ENCODE measurements around the gene LRP1B.

- TF ChIP-seq EP300 (IDR thresholded peaks at IDR 0.05; ENCODE audit: borderline replicate concordance in 1 of 2, low read depth in 2 of 2, low read length in 2 of 2) (no peak), POLR2A (IDR thresholded peaks at IDR 0.05; ENCODE audit: control extremely low read depth in 1 of 2, low read depth in 2 of 2, low read length in 2 of 2) (no peak), RAD21 (IDR thresholded peaks at IDR 0.05 in 1 of 2, conservative IDR thresholded peaks at IDR 0.05 in 1 of 2; ENCODE audit: low read depth in 2 of 2, low read length in 2 of 2) (no peak)
- TF ChIP-seq, protein P1, sequence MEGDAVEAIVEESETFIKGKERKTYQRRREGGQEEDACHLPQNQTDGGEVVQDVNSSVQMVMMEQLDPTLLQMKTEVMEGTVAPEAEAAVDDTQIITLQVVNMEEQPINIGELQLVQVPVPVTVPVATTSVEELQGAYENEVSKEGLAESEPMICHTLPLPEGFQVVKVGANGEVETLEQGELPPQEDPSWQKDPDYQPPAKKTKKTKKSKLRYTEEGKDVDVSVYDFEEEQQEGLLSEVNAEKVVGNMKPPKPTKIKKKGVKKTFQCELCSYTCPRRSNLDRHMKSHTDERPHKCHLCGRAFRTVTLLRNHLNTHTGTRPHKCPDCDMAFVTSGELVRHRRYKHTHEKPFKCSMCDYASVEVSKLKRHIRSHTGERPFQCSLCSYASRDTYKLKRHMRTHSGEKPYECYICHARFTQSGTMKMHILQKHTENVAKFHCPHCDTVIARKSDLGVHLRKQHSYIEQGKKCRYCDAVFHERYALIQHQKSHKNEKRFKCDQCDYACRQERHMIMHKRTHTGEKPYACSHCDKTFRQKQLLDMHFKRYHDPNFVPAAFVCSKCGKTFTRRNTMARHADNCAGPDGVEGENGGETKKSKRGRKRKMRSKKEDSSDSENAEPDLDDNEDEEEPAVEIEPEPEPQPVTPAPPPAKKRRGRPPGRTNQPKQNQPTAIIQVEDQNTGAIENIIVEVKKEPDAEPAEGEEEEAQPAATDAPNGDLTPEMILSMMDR (IDR thresholded peaks at IDR 0.05; ENCODE audit: control extremely low read depth in 1 of 3, insufficient read depth in 1 of 3, low read depth in 1 of 3, low read length in 3 of 3), result no peak
Observed at GRCh38 chr2:140669911-140670310, 1460.9 kb downstream of the LRP1B start.

Data from H1 (cell line).